Activated CD4-positive, alpha-beta T cell treated with anti-CD3 and anti-CD28 coated beads for 36 hours (primary cell): Measurements from ENCODE around the gene LTF. TPM values are rescaled to one million over a fixed set of nuclear protein-coding genes. Genes with fewer than 3 reads are reported as not detected.

Source experiments
- ATAC-seq: fragments of 200-7000 bp; cut with Tn5 transposase; one replicate; pipeline ENCODE4 v1.10.0; 2021; ENCODE audit warnings: mild to moderate bottlenecking, moderate library complexity
- CTCF ChIA-PET: fragments of 350-600 bp; sonication (Branson Sonifier 250); formaldehyde crosslinking; loops from one replicate; lab custom pipeline; 2021; ENCODE audit warnings: antibody characterized with exemption; lab: Charles Lee
- POLR2A ChIA-PET: fragments of 350-600 bp; sonication (Branson Sonifier 250); formaldehyde crosslinking; loops from one replicate; lab custom pipeline; 2021; ENCODE audit warnings: antibody characterized with exemption, inconsistent platforms; lab: Charles Lee
- DNase-seq: peaks from one replicate; pipeline ENCODE4 v3.0.0-alpha.2; 2020
- H3K27ac Mint-ChIP-seq: one replicate; pipeline ENCODE4 v1.8.0; 2021; ENCODE audit warnings: mixed read lengths
- H3K27me3 Mint-ChIP-seq: one replicate; pipeline ENCODE4 v1.8.0; 2021; ENCODE audit warnings: mixed read lengths
- H3K36me3 Mint-ChIP-seq: one replicate; pipeline ENCODE4 v1.8.0; 2021; ENCODE audit warnings: low read depth, mixed read lengths
- H3K4me1 Mint-ChIP-seq: one replicate; pipeline ENCODE4 v1.8.0; 2021; ENCODE audit warnings: mixed read lengths
- H3K4me3 Mint-ChIP-seq: one replicate; pipeline ENCODE4 v1.8.0; 2021; ENCODE audit warnings: mild to moderate bottlenecking, moderate library complexity, mixed read lengths
- H3K9me3 Mint-ChIP-seq: one replicate; pipeline ENCODE4 v1.8.0; 2021; ENCODE audit warnings: low read depth, mixed read lengths
- intact Hi-C, 2 experiments: fragments of 100-400 bp; cut with DNase I in 1 of 2; cut with micrococcal nuclease in 1 of 2; formaldehyde crosslinking; loops; one replicate each; pipeline versions ENCODE4 v1.14.2 to v1.15.1; 2022 to 2024; cut with DNase I, micrococcal nuclease
- total RNA-seq, 2 experiments: library from RNA; stranded (reverse); gene quantifications; one replicate each; pipeline ENCODE4 v1.2.3, GENCODE V29; 2021

LTF gene
- total RNA-seq, 2 experiments from 2014 or later, result not detected

GRCh38 chr3:46386205-46386604 lies 78.5 kb downstream of the LTF start:
- DNase-seq, result no peak
- intact Hi-C loops, result no loop called here
- POLR2A ChIA-PET, result no interaction called here
- Mint-ChIP-seq H3K9me3 (no peaks in the 10 kb centered on the region), H3K27ac (no peak overlapping the region), H3K4me3 (no peak overlapping the region), H3K27me3 (peaks cover 7% of the 10 kb centered on the region), H3K4me1 (peaks cover 9% of the 10 kb centered on the region), H3K36me3 (no peaks in the 10 kb centered on the region)
- ATAC-seq, result no peak
- CTCF ChIA-PET, result interaction anchor here (0.6 to 2.0 kb wide), 3 partner anchors 8 to 449 kb away, joined by 3 to 12 read pairs (median 3); no protein-coding TSS in a partner anchor

Other genes with a start within 250 kb of the LTF start
- gene CCR3, start 222.4 kb downstream of the LTF start, total RNA-seq, result not detected
- under 1 TPM in 1 of 2 experiments, not detected in 1; 0.09 TPM for gene CCR2, start 110.8 kb downstream of the LTF start, total RNA-seq
- under 1 TPM; 0.14 to 0.25 TPM for gene CCR5, start 94.0 kb downstream of the LTF start, total RNA-seq
- gene CCRL2, start 57.6 kb downstream of the LTF start, total RNA-seq, result 1 to 10 TPM; 1.0 to 1.3 TPM
- not detected for gene RTP3, start 33.1 kb upstream of the LTF start, total RNA-seq
- under 1 TPM in 1 of 2 experiments, not detected in 1; 0.04 TPM for gene LRRC2, start 101.4 kb upstream of the LTF start, total RNA-seq
- not detected for gene FAM240A, start 147.6 kb upstream of the LTF start, total RNA-seq
- 1 to 10 TPM; 3.2 to 3.3 TPM for gene ALS2CL, start 228.8 kb upstream of the LTF start, total RNA-seq
- gene TMIE, start 236.5 kb upstream of the LTF start, total RNA-seq, result 1 to 10 TPM; 1.5 to 1.6 TPM